ENCODE measurements around the gene DPM1.

DNA sequence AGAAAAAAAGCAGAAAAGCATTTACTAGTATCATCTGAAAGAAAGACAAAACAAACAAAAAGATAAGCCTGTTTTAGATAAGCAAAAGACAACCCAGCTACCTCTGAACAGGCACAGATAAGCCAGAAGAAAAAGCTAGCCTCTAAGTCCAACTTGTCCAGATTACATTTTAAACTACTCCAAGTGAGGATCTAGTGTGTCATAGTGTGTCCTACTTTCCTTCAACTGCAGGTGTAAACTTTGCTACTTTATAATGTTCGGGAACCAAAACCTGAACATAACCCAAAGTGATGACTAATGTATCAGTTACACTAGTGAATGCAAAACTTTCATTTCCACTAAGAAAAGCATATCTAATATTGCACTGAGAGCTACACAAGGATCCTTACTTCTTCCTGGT is 46.6 kb downstream of the DPM1 start:
- TF ChIP-seq YY1 (IDR thresholded peaks at IDR 0.05; ENCODE audit: insufficient read depth, insufficient read length) (no peak), SUZ12 (IDR thresholded peaks at IDR 0.05; ENCODE audit: extremely low read depth, insufficient read depth, insufficient read length) (no peak), ZNF274 (IDR thresholded peaks at IDR 0.05; ENCODE audit: low read depth, low read length) (no peak)
